ENCODE results near the gene ZBTB21. TPM values are rescaled to one million over a fixed set of nuclear protein-coding genes. Genes with fewer than 3 reads are reported as not detected.

Gene ZBTB21
- polyA plus RNA-seq, 1 of the 3 experiments (the other 2 are of a cell fraction), result 2.9 TPM

DNA sequence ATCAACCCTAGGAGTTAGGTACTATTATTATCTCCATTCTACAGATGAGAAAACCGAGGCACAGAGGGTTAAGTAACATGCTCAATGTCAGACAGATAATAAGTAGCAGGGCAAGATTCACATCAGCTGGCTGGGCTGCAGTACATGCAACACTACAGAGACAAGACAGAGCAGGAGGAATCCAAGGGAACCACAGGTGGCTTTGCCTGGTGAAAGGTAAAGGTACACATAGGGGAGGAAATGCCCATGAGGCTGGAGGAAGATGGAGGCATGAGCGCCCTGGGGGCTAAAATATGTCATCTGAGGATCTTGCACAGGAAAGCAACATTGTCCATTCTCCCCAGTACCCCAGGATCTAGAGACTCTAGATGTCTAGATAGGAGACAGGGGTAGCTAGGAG lies 8.4 kb downstream of the ZBTB21 start:
- peaks cover 24% of the 10 kb centered on the region for H4K20me1 ChIP-seq (ENCODE audit: insufficient read depth)
- no peak overlapping the region for H3K9ac ChIP-seq
- peaks cover 56% of the 10 kb centered on the region for H3K79me2 ChIP-seq (ENCODE audit: insufficient read depth)
- no peak overlapping the region for H2AFZ ChIP-seq (ENCODE audit: low read depth)
- CTCF ChIA-PET, result no interaction called here
- no peak overlapping the region for H3K4me3 ChIP-seq (ENCODE audit: low read depth in 2 of 2, low read length in 1 of 2)
- TF ChIP-seq, protein P1, sequence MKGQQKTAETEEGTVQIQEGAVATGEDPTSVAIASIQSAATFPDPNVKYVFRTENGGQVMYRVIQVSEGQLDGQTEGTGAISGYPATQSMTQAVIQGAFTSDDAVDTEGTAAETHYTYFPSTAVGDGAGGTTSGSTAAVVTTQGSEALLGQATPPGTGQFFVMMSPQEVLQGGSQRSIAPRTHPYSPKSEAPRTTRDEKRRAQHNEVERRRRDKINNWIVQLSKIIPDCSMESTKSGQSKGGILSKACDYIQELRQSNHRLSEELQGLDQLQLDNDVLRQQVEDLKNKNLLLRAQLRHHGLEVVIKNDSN (IDR thresholded peaks at IDR 0.05; ENCODE audit: borderline replicate concordance, low read depth), result no peak
- no peak for TF ChIP-seq NRF1 (IDR thresholded peaks at IDR 0.05; ENCODE audit: low read depth, low read length)
- no peak for TF ChIP-seq RAD21 (IDR thresholded peaks at IDR 0.05; ENCODE audit: low read length)
- TF ChIP-seq RCOR1 (IDR thresholded peaks at IDR 0.05; ENCODE audit: low read length), result no peak
- TF ChIP-seq SMC3 (IDR thresholded peaks at IDR 0.05; ENCODE audit: low read depth, low read length), result no peak
- no peak for TF ChIP-seq TEAD4 (IDR thresholded peaks at IDR 0.05; ENCODE audit: borderline replicate concordance, insufficient read depth)
- no peak for TF ChIP-seq EZH2phosphoT487 (IDR thresholded peaks at IDR 0.05; ENCODE audit: borderline replicate concordance, low read depth)
- no peak for TF ChIP-seq CHD2 (IDR thresholded peaks at IDR 0.05; ENCODE audit: low read length, partially characterized antibody)
- POLR2A ChIA-PET, result no interaction called here
- no peak for DNase-seq
- peaks cover 18 to 20% of the 10 kb centered on the region in 2 experiments for H3K36me3 ChIP-seq (replicated peaks in 1 of 2; ENCODE audit: control insufficient read depth in 1 of 2, insufficient read depth in 2 of 2, low read length in 1 of 2)
- H3K9me3 ChIP-seq, result no peaks in the 10 kb centered on the region
- H3K27me3 ChIP-seq (ENCODE audit: insufficient read depth), result no peaks in the 10 kb centered on the region
- peak overlapping the region; percentile 58 to 76 for H3K27ac ChIP-seq (ENCODE audit: low read depth in 2 of 2, low read length in 1 of 2)
- 88% methylated on average over 2 of the region's 2 CpGs for WGBS (ENCODE audit: low lambda C conversion rate)
- no peaks in the 10 kb centered on the region for H3K9me2 ChIP-seq
- peaks cover 20% of the 10 kb centered on the region for H3F3A ChIP-seq (replicated peaks; ENCODE audit: insufficient read depth)
- H3K4me1 ChIP-seq (ENCODE audit: control insufficient read depth in 1 of 2, insufficient read depth in 2 of 2, low read depth in 1 of 2, low read length in 1 of 2), result peaks cover 5 to 10% of the 10 kb centered on the region in 2 experiments; a peak in 3 of 4 replicates
- H3K4me2 ChIP-seq, result peak overlapping the region; percentile 32

- TF ChIP-seq EZH2phosphoT487 (IDR thresholded peaks at IDR 0.05; ENCODE audit: borderline replicate concordance, low read depth) (no peak), IRF3 (IDR thresholded peaks at IDR 0.05; ENCODE audit: low read depth, low read length) (no peak), TAF1 (IDR thresholded peaks at IDR 0.05; ENCODE audit: borderline replicate concordance, low read depth, low read length) (no peak), ZBTB33 (IDR thresholded peaks at IDR 0.05; ENCODE audit: borderline replicate concordance, low read depth) (no peak), CHD2 (IDR thresholded peaks at IDR 0.05; ENCODE audit: low read length, partially characterized antibody) (no peak), FOXJ3 (CRISPR knock-in tag; IDR thresholded peaks at IDR 0.05) (no peak), SIN3A (IDR thresholded peaks at IDR 0.05; ENCODE audit: borderline replicate concordance, low read depth, low read length) (no peak)
- TF ChIP-seq, protein P1 (IDR thresholded peaks at IDR 0.05; ENCODE audit: borderline replicate concordance, low read depth), result no peak
- Histone ChIP-seq H3K27me3 (ENCODE audit: insufficient read depth) (no peaks in the 10 kb centered on the region), H3K27ac (ENCODE audit: low read depth in 2 of 2, low read length in 1 of 2) (no peak overlapping the region), H3F3A (replicated peaks; ENCODE audit: insufficient read depth) (peaks cover 20% of the 10 kb centered on the region), H2AFZ (ENCODE audit: low read depth) (no peak overlapping the region), H3K9me2 (no peaks in the 10 kb centered on the region), H3K36me3 (replicated peaks in 1 of 2; ENCODE audit: control insufficient read depth in 1 of 2, insufficient read depth in 2 of 2, low read length in 1 of 2) (peaks cover 18 to 21% of the 10 kb centered on the region in 2 experiments), H3K9ac (no peak overlapping the region), H4K20me1 (ENCODE audit: insufficient read depth) (peaks cover 24% of the 10 kb centered on the region), H3K9me3 (no peaks in the 10 kb centered on the region), H3K4me1 (ENCODE audit: control insufficient read depth in 1 of 2, insufficient read depth in 2 of 2, low read depth in 1 of 2, low read length in 1 of 2) (peaks cover 5 to 10% of the 10 kb centered on the region in 2 experiments; a peak in 3 of 4 replicates), H3K4me2 (no peak overlapping the region), H3K79me2 (ENCODE audit: insufficient read depth) (peaks cover 48% of the 10 kb centered on the region; the same call in 1 of the 2 replicates), H3K4me3 (ENCODE audit: low read depth in 2 of 2, low read length in 1 of 2) (no peak overlapping the region)
- POLR2A ChIA-PET, result no interaction called here
- 95% methylated on average over 4 of the region's 4 CpGs for WGBS (ENCODE audit: low lambda C conversion rate)
- CTCF ChIA-PET, result no interaction called here
- DNase-seq, result no peak
Observed at GRCh38 chr21:42000908-42001307, 9.3 kb downstream of the ZBTB21 start.
